HG03565 (cell line): ENCODE measurements around the gene CTNNA1.

Experiments used
- ATAC-seq: cut with Tn5 transposase; IDR thresholded peaks from one replicate; pipeline ENCODE4 v1.9.1; 2021; ENCODE audit warnings: mild to moderate bottlenecking, moderate library complexity; ENCODE audit not compliant: unreplicated experiment

The CTNNA1 gene

DNA sequence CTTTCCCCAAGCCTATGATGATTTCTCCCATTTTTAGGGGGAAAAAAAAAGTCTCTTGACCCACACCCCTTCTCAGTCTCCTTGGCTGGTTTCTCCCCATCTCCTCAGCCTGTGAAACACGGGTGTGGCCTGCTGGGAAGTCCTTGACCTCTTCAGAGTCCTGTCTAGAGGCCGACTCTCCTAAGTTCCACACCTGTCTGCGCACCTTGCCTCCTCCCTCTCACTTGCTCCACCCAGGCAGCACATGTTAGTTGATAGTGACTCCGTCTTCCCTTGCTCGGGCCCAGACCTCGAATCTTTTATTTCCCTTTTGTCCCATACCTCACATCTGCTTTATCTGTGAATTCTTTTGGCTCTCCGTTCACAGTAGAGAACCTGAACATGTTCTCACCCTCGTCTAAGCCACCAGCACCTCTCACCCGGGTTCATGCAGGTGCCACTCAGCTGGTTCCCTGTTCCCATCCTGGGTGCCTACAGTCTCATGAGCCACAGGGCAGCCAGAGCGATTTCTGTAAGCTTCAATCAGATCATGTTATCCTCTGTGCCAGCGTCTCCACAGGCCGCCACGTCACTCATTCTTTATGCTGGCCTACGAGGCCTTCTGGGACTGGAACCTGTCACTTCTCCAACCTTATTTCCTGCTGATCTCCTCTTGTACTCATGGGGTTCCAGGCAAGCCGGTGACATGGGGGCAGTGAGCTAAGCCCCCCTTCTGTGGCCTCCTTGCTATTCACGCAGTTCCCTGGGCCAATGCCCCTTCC, 173.6 kb downstream of the CTNNA1 start:
- no peak for ATAC-seq

DNA sequence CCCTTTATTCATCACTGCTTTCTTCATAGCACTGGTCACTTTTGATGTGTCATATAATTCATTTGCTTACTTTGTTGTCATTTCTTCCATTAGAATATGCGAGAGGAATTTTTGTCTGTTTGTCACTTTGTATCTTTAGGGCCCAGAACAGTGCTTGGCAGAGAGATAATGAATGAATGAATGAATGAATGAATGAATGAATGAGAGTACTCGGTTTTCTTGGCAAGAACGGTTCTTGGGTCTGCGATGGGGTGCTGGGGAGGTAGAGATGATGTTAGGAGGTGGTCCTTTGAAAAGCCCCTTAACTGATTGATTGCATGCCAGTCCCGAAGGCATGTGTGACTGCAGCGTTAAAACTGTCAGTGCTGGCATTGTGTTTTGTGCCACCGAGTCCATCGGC, 174.3 kb downstream of the CTNNA1 start:
- ATAC-seq, result no peak

GRCh38 chr5:138927979-138928378, 174.8 kb downstream of the CTNNA1 start:
- no peak for ATAC-seq

DNA sequence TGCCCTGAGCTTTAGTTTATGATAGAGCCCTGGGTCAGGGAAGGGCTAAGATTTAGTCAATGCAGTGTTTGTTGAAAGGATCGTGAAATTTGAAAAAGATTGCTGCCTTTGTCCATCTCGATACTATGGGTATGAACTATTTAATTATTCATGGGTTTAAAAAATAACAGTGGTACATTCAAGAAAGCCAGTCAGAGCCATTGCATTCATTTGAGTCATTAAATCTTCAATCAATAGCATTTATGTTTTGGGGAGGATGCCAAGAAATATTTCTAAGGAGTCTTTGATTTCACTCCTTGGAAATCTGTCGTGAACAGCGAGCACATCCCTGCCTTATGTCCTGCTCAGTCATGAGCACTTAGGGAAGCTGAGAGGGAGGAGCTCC, 176.3 kb downstream of the CTNNA1 start:
- no peak for ATAC-seq

- no peak for ATAC-seq
These were observed 177.3 kb downstream of the CTNNA1 start for GRCh38 chr5:138930371-138931097.

GRCh38 chr5:138932171-138932810, 179.1 kb downstream of the CTNNA1 start:
- ATAC-seq, result no peak

DNA sequence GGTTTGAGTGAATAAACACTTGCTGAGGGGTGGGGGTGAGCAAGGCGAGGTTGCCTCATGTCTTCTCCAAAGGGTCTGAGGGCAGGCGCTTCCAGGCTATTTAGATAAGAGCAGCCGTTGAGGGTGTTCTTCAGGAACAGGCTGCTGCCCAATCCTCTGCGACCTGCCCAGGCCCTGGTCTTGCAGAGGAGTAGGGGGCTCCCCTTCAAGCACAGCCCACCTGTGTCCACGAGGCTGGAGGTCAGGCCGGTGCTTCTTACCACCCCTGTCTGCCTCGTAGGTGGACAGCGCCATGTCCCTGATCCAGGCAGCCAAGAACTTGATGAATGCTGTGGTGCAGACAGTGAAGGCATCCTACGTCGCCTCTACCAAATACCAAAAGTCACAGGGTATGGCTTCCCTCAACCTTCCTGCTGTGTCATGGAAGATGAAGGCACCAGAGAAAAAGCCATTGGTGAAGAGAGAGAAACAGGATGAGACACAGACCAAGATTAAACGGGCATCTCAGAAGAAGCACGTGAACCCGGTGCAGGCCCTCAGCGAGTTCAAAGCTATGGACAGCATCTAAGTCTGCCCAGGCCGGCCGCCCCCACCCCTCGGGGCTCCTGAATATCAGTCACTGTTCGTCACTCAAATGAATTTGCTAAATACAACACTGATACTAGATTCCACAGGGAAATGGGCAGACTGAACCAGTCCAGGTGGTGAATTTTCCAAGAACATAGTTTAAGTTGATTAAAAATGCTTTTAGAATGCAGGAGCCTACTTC, 180.5 kb downstream of the CTNNA1 start:
- ATAC-seq, result no peak

- no peak for ATAC-seq
These were observed 181.7 kb downstream of the CTNNA1 start for GRCh38 chr5:138934971-138935370.

DNA sequence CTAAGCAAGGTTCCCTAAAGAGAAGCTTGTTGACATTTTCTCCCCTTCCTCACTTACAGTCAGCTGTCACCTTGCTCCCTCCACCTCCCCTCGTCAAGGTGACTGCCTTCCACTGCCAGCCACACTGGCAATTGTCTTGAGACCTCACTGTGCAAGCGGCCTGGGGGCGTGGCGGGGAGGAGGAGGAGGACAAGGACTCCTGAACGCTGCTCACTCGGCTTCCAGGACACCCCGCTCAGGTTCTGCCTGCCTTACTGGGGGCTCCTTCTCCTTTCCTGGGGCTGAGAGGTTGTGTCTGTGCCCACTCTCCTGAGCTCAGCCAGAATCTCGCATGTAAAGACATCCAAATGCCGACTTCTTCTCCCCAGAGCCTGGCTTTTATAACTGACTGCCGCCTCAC, 182.2 kb downstream of the CTNNA1 start:
- ATAC-seq, result no peak

DNA sequence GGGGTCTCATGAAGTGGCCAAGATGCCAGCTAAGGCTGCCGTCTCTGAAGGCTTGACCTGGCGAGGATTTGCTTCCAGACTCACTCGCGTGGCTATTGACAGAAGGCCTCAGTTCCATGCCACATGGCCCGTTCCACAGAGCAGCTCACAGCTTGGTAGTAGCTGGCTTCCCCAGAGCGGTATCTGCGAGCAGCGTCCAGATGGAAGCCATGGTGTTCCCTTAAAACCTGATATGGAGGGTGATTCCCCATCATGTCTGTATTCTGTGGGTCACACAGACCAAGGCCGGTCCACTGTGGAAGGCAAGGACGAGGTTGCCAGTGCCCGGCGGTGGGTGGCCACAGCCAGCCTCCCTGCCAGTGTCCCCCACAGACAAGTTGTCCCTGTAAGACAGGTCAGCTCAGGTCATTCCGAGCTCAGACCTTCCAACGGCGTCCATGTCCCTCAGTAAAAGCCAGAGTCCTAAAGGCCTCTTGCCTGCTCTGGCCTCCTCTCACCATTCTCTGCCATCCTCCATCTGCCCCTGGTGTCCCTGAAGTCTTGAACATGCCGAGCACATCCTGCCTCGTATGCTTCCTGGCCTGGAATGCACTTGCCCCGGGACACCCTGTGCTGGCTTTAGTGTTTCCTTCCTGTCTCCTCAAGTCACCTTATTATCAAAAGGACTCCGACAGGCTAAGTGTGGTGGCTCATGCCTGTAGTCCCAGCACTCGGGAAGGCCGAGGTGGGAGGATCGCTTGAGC, 183.2 kb downstream of the CTNNA1 start:
- ATAC-seq, result no peak

- ATAC-seq, result no peak
These were observed 183.7 kb downstream of the CTNNA1 start for GRCh38 chr5:138936968-138937345.

- no peak for ATAC-seq
These were observed 184.5 kb downstream of the CTNNA1 start for GRCh38 chr5:138937392-138938387.

DNA sequence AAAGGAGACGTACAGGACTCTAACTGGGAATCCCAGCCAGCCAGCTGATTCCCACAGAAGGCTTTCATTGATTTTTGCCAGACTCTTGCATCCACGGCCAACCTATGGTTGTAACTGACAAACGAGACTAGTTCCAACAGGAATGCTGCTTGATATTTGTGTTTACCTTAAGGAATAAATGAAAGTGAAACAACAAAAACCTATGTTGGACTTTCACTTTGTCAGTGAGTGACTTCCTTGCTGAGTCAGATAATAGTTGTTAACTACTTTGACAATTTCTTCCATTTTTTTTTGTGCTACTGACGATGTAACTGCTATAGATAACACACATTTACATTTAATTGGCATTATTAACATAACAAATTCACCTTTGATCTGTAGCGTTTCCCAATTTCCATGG, 185.3 kb downstream of the CTNNA1 start:
- ATAC-seq, result no peak

DNA sequence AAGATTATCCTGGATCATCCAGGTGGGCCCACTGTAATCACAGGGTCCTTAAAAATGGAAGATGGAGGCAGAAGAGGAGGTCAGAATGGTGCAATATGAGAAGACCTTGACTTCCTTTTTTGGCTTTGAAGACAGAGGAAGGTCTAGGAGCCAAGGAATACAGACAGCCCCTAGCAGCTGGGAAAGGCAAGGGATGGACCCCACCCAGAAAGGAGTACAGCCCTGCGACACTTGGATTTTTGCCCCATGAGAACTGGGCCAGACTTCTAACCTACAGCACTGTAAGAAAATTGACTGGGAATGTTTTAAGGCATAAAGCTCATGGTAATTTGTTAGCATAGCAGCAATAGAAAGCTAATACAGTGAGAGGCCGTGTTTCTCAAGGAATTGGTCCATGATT, 188.8 kb downstream of the CTNNA1 start:
- no peak for ATAC-seq

GRCh38 chr5:138942861-138943260, 189.6 kb downstream of the CTNNA1 start:
- no peak for ATAC-seq

- ATAC-seq, result no peak
These were observed 190.5 kb downstream of the CTNNA1 start for GRCh38 chr5:138943599-138944173.

DNA sequence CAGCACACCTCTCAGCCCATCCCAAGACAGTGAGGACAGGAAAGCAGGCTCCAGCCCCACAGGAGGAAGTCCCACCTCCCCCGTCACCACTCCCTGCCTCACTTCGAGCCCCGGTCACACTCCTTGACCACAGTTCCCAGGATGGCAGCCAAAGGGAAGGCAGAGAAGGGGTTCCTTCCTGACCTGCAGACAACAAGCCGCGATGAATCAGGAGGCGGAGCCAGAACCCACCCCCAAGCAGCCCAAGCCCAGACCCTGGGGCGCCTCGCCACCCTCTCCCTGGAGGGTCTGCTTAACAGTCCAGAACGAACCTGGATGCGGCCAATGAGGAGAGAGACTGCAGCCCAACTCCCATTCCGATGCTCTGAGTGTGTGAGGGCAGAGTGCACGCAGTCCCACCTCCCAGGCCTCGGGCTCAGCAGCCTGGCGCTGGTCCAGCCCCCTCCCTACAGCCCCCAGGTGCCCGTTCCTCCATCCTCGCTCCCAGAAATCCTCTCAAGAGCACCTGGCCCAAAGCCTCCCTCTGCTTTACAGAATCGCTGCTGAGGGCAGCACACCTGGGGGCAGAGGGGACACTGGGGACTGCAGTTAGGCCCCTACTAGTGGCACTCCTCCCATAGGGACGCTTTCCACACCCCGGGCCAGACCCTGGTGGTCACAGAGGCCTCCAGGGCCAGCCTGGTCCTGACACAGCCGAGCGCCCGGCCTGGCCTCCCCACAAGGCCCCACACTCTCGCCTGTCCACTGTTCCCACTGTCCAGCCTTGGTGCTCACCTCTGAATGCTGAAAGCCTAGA, 191.5 kb downstream of the CTNNA1 start:
- ATAC-seq, result no peak
